GM12801 (cell line): ENCODE data around the gene PPHLN1.

Experiments used
- CTCF ChIP-seq: IDR thresholded peaks from one replicate; pipeline ENCODE4 v1.5.1; 2011; ENCODE audit warnings: control low read depth; ENCODE audit not compliant: insufficient read length; ENCODE audit errors: extremely low read depth

Gene PPHLN1

GRCh38 chr12:42385326-42385841 is 59.4 kb downstream of the PPHLN1 start:
- no peak for TF ChIP-seq CTCF

GRCh38 chr12:42386308-42386707 is 60.3 kb downstream of the PPHLN1 start:
- no peak for TF ChIP-seq CTCF

- no peak for TF ChIP-seq CTCF
Observed at GRCh38 chr12:42394429-42394828, 68.5 kb downstream of the PPHLN1 start.

- TF ChIP-seq CTCF = no peak
Observed at GRCh38 chr12:42396473-42397259, 70.7 kb downstream of the PPHLN1 start.

- no peak for TF ChIP-seq CTCF
Observed at GRCh38 chr12:42402821-42403411, 76.9 kb downstream of the PPHLN1 start.

- TF ChIP-seq CTCF = no peak
Observed at GRCh38 chr12:42407306-42407705, 81.3 kb downstream of the PPHLN1 start.

GRCh38 chr12:42409471-42409870 is 83.5 kb downstream of the PPHLN1 start:
- no peak for TF ChIP-seq CTCF
